Coronary artery (tissue), 2 donors: ENCODE data around the gene DDO.
"Not testable (repeated sequence)": the region's sequence is repeated elsewhere in the genome, so short reads cannot be mapped to it uniquely, and the experiment has no call there.

ENCODE experiments used
- DNase-seq: peaks from one replicate; pipeline ENCODE4 v3.0.0-alpha.2; 2017; ENCODE audit warnings: low spot score
- H3K27ac ChIP-seq, 2 donors: fragments of 200-600 bp; sonication (generic); one replicate each; pipeline ENCODE4 v1.5.1; 2016 to 2019
- H3K4me3 ChIP-seq: fragments of 200-600 bp; sonication (generic); 2 replicates; pipeline ENCODE4 v1.5.1; 2016; ENCODE audit warnings: mild to moderate bottlenecking, moderate library complexity
- TF ChIP-seq, protein P1 (sequence below): fragments of 200-600 bp; sonication (generic); IDR thresholded peaks from one replicate; pipeline ENCODE4 v1.5.1; 2019; ENCODE audit warnings: antibody characterized with exemption

DDO gene

DNA sequence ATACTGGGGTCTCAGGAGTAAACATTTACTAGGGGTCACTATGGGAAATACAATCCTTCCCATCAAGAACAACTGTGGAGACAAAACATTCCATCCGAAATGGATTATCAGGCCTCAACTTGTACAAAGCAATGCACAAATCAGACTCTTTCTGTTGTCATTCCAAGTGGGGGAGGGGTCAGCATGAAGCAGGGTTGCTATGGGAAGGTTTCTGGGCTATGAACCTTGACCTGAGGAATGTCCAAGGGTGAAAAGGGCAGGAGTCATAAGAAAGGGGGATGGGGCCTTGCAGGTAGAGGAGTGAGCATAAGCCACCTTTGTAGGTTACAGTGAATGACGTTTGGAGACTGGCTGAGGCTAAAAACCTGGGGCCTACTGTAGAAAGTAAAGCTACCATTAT is 60.4 kb downstream of the DDO start:
- no peak for DNase-seq
- H3K27ac ChIP-seq = peak overlapping the region in 1 of 2 donors; percentile 50
- TF ChIP-seq, protein P1, sequence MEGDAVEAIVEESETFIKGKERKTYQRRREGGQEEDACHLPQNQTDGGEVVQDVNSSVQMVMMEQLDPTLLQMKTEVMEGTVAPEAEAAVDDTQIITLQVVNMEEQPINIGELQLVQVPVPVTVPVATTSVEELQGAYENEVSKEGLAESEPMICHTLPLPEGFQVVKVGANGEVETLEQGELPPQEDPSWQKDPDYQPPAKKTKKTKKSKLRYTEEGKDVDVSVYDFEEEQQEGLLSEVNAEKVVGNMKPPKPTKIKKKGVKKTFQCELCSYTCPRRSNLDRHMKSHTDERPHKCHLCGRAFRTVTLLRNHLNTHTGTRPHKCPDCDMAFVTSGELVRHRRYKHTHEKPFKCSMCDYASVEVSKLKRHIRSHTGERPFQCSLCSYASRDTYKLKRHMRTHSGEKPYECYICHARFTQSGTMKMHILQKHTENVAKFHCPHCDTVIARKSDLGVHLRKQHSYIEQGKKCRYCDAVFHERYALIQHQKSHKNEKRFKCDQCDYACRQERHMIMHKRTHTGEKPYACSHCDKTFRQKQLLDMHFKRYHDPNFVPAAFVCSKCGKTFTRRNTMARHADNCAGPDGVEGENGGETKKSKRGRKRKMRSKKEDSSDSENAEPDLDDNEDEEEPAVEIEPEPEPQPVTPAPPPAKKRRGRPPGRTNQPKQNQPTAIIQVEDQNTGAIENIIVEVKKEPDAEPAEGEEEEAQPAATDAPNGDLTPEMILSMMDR = no peak

DNA sequence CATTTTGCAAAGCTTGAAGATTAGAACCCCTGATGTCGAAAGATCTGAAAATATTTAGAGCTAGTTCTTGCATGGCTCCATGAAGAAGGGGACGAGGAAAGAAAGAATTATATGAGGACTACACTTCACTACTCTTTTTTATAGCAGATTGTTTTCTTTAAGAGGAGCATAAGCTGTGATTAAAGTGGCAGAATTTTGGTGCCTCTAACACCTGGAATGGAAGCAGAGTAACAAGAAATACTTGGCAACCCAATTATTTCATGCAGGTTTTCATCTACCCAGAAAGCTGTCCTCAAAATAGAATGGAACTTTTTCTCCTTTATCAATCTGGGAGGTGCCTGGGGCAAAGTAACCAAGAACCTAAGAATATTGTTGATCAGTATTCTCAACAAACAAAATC is 61.2 kb downstream of the DDO start:
- no peak for DNase-seq
- TF ChIP-seq, protein P1 = no peak
- no peak overlapping the region for H3K4me3 ChIP-seq
- peak overlapping the region in 1 of 2 donors; percentile 32 for H3K27ac ChIP-seq

More for the DNA sequence above, 60.4 kb downstream of the DDO start:
- H3K4me3 ChIP-seq = no peak overlapping the region

DNA sequence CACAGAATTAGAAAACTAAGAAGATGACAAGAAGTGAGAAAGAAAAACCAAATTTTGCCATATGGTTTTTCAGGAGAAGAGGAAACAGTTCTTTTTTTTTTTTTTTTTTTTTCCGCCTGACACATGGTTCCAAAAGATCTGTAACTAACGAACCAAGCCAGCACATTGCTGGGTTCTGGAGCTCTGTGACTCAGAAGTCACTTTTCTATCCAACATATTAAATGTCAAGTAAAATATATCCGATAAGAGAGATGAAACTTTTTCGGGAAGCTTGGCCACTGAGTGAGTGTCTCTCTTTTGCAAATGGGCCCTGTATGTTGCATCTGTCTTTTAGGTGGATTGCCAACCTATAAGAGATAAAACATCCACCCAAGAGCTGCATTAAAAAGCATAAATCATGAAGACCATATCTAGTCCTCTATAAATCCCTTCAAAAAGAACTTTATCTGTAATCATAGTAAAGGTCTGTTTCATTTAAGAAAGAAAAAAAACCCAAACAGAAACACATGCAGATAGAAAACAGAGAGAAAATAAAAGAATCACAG is 61.8 kb downstream of the DDO start:
- no peak for DNase-seq
- no peak overlapping the region for H3K4me3 ChIP-seq
- TF ChIP-seq, protein P1 = no peak
- peak overlapping the region; percentile 9 to 66 for H3K27ac ChIP-seq

DNA sequence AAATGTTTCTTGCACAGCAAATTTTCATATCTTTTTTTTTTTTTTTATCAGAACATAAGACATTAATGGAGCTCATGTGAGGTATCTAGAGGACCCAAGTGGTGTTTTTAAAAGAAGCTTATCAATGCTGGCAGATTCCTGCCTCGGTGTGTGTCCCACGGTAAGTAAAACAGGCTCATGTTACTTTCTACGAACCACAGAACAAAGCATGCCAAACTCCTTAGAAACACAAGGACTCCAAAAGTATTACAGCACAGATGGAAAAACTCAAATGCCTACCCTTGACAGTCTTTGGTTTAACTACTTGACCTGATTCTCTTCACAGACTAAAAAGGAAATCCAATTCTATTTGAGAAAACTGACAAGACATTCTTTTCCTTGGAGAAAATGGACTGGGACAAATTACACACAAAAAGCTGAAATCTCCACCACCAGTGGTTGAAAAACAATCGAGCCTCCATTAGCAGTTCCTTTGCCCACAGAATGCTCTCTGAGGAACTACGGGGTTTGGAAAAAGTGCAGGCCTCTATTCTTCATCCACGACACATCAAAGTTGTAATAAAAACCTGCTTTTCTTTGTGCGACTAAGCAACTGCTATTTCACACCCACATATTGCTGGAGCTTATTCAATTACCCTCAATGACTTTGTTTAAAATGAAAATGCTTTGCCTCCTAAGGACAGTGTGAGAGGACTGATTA is 62.7 kb downstream of the DDO start:
- TF ChIP-seq, protein P1 = no peak
- Histone ChIP-seq H3K4me3 (peak overlapping the region; percentile 16), H3K27ac (peak overlapping the region; percentile 9 to 66)
- DNase-seq = no peak

DNA sequence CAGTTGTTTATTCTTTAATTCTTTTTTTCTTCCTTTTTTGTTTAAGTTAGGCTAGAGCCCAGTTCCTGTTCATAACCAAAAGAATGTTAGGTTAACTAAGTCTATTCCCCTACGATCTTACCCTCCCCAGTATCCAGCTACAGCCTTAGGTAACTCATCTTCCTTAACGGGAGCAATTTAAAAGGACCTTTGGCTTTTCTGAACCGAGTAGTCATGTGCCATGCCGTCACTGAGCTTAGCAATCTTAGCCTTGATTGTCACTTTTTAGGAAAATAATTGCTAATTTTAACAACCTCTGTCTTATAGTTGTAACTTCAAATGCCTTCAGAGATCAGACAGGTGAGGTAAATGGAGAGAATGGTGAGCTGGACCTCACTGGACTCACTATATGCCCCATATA is 63.4 kb downstream of the DDO start:
- peak overlapping the region; percentile 9 to 61 for H3K27ac ChIP-seq
- no peak overlapping the region for H3K4me3 ChIP-seq
- TF ChIP-seq, protein P1 = no peak
- no peak for DNase-seq

DNA sequence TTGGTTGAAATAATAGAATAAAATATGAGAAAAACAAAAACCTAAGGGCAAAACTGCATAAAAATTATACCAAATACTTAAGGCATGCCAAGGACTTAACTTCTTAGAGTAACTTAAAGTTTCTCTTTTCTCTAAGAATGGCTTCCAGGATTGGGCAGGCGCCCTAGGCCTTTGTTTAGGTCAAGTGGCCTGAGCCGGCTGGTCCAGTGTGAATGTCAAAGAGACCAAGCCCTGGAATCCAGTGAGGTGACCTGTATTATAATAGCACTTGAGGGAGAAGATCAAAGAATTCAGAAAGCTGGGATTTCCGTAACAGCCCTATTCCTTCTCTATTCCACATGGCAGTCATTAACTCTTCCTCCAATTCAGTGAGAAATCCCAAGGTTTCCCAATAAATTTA is 63.8 kb downstream of the DDO start:
- H3K4me3 ChIP-seq = no peak overlapping the region
- TF ChIP-seq, protein P1 = no peak
- no peak for DNase-seq
- H3K27ac ChIP-seq = no peak overlapping the region

DNA sequence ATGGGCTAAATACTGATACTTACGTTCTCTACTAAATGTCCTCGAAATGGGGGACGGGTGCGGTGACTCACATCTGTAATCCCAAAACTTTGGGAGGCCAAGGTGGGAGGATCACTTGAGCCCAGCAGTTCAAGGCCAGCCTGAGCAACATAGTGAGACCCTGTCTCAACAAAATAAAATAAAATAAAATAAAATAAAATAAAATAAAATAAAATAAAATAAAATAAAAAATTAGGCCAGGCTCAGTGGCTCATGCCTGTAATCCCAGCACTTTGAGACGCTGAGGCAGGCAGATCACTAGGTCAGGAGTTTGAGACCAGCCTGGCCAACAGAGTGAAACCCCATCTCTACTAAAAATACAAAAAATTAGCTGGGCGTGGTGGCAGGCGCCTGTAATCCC is 64.8 kb downstream of the DDO start:
- DNase-seq, H3K27ac ChIP-seq: not testable (repeated sequence)

More for the DNA sequence above, 64.8 kb downstream of the DDO start:
- not testable (repeated sequence) for H3K4me3 ChIP-seq
